Measurements from ENCODE around the gene TLE1.
A peak's percentile ranks its signal among the peaks of the same experiment; 100 is the strongest.

Gene TLE1

DNA sequence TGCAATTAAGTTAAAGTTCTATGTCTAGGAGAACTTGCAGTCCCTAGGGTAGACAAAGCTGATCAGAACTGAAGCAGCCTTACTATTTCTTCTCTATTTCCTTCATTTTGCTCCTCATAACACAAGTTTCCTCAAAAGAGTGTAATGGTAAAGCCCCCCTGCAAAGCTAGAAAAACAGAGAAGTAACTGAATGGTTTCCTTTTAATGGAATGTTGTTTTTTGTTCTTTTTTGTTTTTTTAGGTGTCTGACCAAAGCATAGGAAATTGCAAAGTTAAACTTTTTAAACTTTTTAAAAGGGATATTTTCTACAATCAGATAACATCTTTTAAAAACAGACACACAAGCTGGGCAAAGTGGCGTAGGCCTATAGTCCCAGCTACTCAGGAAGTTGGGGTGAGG, 145.7 kb downstream of the TLE1 start:
- no peak for DNase-seq (ENCODE audit: low spot score)

DNA sequence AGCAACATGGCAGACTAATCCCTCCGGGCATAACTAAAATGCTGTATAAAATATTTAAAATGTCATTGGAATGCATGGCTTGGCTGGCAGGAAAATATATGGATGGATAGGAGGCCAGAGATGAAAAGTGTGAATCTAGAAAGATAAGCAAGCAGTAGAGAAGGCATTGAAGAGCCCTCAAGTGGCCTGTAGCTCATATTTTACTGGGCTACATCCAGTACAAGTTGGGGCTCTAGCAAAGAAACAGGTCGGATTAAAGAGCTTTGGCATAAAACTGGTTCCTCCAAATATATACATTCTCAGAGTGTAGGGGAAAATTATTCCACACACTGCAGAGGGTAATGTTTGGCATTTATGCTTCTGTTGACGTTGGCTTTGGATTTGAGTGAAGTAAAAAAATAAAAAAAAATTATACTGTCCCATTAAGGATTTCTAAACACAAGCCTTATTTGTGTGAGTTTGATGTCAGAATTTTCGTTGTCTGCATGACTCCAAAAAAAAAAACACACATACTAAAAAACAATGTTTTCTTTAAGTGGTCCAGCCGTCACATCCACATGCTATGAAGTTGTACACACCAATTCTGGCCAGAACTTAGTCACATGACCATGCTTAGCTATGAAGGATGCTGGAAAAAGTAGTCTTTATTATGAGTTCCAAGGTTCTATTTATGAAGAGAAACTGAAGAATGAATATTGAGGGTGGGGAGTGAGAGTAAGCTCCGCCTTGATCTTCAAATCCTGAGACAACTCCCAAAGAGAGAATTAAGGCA, 147.0 kb downstream of the TLE1 start:
- no peak for DNase-seq (ENCODE audit: low spot score)

DNA sequence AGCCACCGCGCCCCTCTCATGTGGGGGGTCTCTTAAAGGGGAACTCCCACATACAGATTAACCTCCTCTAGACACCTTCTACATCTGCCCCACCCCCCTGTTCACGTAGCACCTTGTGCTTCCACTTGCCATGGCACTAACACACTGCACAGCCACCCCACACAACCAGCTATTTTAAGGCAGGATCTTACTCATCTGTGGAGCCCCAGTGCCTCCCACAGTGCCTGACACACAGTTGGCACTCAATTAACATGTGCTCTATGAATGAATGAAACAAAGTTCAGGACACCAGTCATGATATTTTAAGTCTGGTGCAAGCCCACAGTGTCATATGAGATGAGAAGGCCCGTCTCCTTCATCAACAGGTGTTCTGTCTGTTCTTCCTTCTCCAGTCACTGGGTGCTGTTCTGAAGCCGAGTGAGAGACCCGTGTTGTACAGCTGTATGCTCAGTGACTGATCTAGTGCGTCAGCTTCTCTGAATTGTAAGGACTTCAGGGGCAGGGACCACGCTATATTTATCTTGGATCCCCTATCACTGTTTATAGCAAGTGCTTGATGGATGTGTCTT, 149.1 kb downstream of the TLE1 start:
- DNase-seq (ENCODE audit: low spot score): no peak

DNA sequence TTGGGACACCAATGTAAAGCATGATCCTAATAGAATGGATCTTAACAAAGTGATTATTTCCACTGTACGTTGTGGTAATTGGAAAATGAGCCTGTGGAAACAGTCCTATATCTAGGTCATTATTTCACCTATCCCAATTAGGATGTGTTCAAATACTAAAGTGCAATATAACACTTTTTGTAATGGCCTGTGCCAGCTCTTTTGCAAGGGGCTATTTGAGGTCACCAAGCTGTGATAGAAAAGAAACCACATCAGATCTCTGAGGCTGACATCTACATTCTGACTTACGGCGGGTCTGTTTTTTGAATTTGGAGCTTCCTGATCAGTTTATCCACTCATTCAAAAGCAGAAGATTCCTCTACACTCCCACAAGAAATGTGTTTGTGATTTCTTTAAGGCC, 150.0 kb downstream of the TLE1 start:
- DNase-seq (ENCODE audit: low spot score): no peak

DNA sequence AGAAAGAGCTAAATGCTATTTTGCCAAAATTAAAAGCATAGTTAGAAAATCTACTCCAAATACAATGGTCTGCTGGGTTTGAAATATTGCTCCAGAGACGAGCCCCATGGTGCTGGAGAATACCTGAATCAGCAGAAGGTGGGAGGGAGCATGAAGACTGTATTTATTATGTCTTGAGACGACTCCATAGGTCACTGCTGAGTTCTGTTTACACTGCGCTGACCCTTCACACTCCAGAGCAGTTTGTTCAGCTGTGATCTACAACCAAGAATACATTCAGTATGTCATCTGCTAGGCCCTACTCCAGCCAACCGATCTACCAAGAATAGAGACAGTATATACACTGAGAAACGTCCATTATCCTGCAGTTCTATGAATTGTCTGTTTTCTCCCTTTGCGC, 150.5 kb downstream of the TLE1 start:
- DNase-seq (ENCODE audit: low spot score): no peak

DNA sequence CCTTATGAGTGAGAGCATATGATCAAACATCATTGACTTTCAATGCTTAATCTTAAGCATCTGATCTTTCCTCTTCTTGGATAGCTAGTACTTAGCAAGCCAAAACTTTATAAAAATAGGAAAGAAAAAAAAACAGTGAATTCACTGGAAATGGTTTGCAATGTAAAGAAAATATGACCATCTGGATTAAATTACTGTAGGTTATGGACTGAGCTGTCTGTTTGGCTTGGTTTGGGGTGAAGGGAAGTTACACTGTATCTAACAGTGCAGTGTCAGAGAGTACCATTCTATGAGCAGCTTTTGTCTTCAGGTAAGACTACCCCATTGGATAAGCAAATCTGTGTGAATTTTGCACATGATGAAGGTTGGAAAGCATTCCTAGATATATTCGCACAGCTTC, 151.4 kb downstream of the TLE1 start:
- no peak for DNase-seq (ENCODE audit: low spot score)

DNA sequence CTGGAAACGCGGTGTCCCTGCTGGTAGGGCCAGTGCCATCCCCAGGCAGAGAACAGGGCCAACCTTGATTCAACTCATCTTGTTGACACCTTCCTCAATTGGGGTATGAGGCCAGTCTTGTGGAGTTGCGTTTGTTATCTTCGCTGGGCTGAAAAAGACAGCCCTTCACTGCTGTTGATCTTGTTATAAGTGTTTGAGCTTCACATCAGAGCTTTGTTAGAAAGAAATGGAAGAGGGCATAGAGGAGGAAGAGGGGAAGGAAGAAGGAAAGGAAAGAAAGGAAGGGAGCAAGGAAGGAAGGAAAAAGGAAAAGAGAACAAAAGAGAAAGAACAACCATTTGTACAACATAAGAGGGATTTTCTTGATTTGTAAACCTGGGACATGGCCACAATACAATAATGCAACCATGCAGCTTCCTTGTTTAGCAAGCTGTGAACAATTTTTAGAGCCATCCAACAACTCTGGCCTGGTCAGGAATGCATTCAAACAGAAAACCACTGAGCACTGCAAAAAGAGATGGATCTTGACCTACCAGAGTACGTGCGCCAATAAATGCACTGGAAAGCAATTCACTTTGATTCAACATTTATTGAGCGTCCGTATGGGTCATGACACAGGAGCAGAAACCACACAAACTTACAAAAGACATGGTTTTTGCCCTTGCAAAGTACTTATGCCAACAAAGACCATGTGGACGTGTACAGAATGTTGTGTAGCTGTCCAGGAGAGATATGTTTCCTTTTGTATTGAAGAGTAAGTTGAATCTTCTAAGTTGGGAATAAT, 152.9 kb downstream of the TLE1 start:
- DNase-seq (ENCODE audit: low spot score): no peak

DNA sequence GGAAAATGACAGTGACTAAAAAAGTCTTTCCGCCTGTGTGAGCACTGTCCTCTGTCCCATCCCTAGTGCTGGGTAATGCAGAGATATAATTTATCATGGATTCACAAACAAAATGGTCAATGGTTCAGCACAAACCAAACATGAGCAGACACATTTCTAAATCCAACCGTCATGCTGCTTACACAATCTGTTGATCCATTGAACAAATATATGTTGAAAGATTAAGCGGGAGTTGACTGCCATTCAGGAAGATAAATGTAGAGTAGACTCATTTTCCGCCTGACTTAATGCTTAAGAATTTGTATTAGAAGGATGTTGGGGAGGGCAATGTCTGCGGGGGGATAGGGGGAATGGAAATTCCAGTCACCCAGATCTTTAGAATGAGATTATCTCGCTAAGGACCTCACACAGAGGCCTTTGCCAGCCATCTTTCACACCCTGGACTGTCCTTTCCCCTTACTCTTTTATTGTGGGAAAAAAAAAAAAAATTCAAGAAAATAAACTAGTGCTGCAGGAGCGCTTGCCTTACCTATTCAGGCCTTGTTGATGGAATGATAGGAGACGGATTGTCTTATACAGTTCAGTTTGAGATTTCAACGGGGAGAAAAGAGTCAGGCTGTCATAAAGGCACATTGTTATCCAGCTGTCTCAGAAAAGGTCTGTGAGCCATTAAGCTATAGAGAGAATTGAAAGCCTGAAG, 153.7 kb downstream of the TLE1 start:
- DNase-seq (ENCODE audit: low spot score): no peak

DNA sequence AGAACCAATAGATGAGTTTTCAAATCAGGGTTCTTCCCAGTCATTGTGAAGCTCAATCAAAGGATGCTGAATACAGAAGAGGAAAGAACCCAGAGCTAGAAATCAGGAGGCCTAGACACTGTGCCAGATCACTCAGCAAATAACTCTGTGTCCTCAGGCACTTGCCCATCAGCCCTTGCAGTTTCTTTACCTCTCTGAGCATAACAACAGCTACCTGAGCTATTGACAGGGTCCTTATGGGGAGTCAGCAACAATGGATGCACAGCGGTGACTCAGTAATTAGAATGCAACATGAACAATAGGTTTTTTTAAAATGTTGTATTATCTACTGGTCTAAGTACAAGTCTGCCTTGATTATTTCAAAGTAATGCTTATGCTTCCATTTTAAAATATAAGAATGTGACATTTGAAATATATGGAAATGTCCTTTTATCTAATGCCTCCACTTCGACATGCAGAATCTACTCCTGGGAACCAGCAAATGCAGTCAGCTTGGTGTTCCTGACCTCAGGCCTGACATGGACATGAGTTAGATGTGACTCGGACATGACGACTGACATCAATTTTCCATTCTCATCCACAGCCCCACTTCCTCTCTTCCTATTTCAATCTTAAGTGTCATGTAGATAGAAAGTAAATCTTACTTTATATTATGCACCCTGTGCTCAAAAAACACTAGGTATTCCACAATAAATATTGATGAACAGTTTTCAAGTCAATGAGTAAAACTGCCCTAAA, 155.0 kb downstream of the TLE1 start:
- peak; percentile 17 for DNase-seq (ENCODE audit: low spot score)
